Endothelial cell of umbilical vein (primary cell): Measurements from ENCODE around the gene WFIKKN1. TPM values are rescaled to one million over a fixed set of nuclear protein-coding genes. Genes with fewer than 3 reads are reported as not detected.

Experiments used
- BruUV-seq: library from RNA; stranded (reverse); fragments of 400-500 nt; replicated peaks from 2 replicates; lab custom pipeline; 2021; lab: Mats Ljungman, UMichigan
- CTCF ChIA-PET: fragments of 300-600, 350-600 bp; sonication (Branson Sonifier 250); formaldehyde crosslinking; loops from one replicate; lab custom pipeline; 2021; ENCODE audit warnings: antibody characterized with exemption, inconsistent platforms; lab: Charles Lee
- POLR2A ChIA-PET: fragments of 300-600, 350-600 bp; sonication (Branson Sonifier 250); formaldehyde crosslinking; loops from one replicate; lab custom pipeline; 2021; ENCODE audit warnings: antibody characterized with exemption, inconsistent platforms; lab: Charles Lee
- DNase-seq: peaks from one replicate; pipeline ENCODE4 v3.0.0-alpha.2; 2011; ENCODE audit warnings: low read depth, low spot score
- FAIRE-seq: peaks from 2 replicates; lab custom pipeline; 2011; peaks lifted over from hg19 to GRCh38; lab: Jason Lieb, UNC
- H2AFZ ChIP-seq: 2 replicates; pipeline ENCODE4 v1.6.0; 2012; ENCODE audit warnings: low read depth, low read length, control low read depth, inconsistent platforms
- H3K27ac ChIP-seq: 2 replicates; pipeline ENCODE4 v1.5.1; 2011; ENCODE audit warnings: low read depth, mild to moderate bottlenecking, control low read depth, low read length, moderate library complexity; ENCODE audit not compliant: insufficient read depth
- H3K27me3 ChIP-seq, 2 experiments: 2 replicates each; pipeline versions ENCODE4 v1.6.0 to v1.6.1; 2011; ENCODE audit warnings: low read length in 2 of 2, mixed read lengths in 1 of 2; ENCODE audit not compliant: control insufficient read depth in 2 of 2, insufficient read depth in 2 of 2
- H3K36me3 ChIP-seq, 2 experiments: 2 replicates in 1 of 2; 3 replicates in 1 of 2; pipeline ENCODE4 v1.5.1; 2011; ENCODE audit warnings: low read length in 2 of 2, mild to moderate bottlenecking in 1 of 2, moderate library complexity in 1 of 2; ENCODE audit not compliant: control insufficient read depth in 2 of 2, insufficient read depth in 2 of 2; ENCODE audit errors: extremely low read depth in 1 of 2
- H3K4me1 ChIP-seq: 3 replicates; pipeline ENCODE4 v1.5.1; 2011; ENCODE audit warnings: mild to moderate bottlenecking, low read length; ENCODE audit not compliant: control insufficient read depth, insufficient read depth; ENCODE audit errors: extremely low read depth
- H3K4me2 ChIP-seq: 2 replicates; pipeline ENCODE4 v1.6.1; 2011; ENCODE audit warnings: low read length, control low read depth, mixed read lengths; ENCODE audit not compliant: insufficient read depth
- H3K4me3 ChIP-seq, 3 experiments: fragments of 200-600 bp in 1 of 3; sonication (generic), shearing (Covaris generic) in 1 of 3; replicated peaks in 1 of 3; 2 replicates each; pipeline ENCODE4 v1.5.1; 2011 to 2016; ENCODE audit warnings: control low read depth in 3 of 3, low read length in 3 of 3, mild to moderate bottlenecking in 2 of 3, inconsistent platforms in 1 of 3, low read depth in 1 of 3, moderate library complexity in 1 of 3; ENCODE audit not compliant: insufficient read depth in 1 of 3
- H3K79me2 ChIP-seq: 2 replicates; pipeline ENCODE4 v1.6.0; 2012; ENCODE audit warnings: low read length, inconsistent platforms; ENCODE audit not compliant: control insufficient read depth, insufficient read depth
- H3K9ac ChIP-seq: replicated peaks from 2 replicates; pipeline ENCODE3; 2011; ENCODE audit warnings: low read length, control low read depth; ENCODE audit not compliant: insufficient read depth; ENCODE audit errors: extremely low read depth
- H3K9me1 ChIP-seq: replicated peaks from 3 replicates; pipeline ENCODE4 v1.6.0; 2011; ENCODE audit warnings: mild to moderate bottlenecking, low read length; ENCODE audit not compliant: control insufficient read depth, insufficient read depth; ENCODE audit errors: extremely low read depth
- H3K9me3 ChIP-seq: replicated peaks from 2 replicates; pipeline ENCODE4 v1.5.1; 2012; ENCODE audit warnings: low read length, inconsistent platforms; ENCODE audit not compliant: control insufficient read depth, insufficient read depth
- H4K20me1 ChIP-seq: replicated peaks from 2 replicates; pipeline ENCODE3; 2011; ENCODE audit warnings: mild to moderate bottlenecking, low read length; ENCODE audit not compliant: control insufficient read depth, insufficient read depth; ENCODE audit errors: extremely low read depth
- EZH2 ChIP-seq: IDR thresholded peaks from 2 replicates; pipeline ENCODE4 v1.6.1; 2012; ENCODE audit warnings: borderline replicate concordance, low read depth, mild to moderate bottlenecking, moderate library complexity, low read length, inconsistent platforms; ENCODE audit not compliant: severe bottlenecking
- FOS ChIP-seq: IDR thresholded peaks from 2 replicates; pipeline ENCODE4 v1.6.1; 2011; ENCODE audit warnings: mild to moderate bottlenecking, low read length, moderate library complexity, borderline replicate concordance; ENCODE audit not compliant: insufficient read depth
- GATA2 ChIP-seq: IDR thresholded peaks from 2 replicates; pipeline ENCODE4 v1.7.0; 2011; ENCODE audit warnings: low read depth, mild to moderate bottlenecking, moderate library complexity, mixed read lengths, low read length; ENCODE audit not compliant: insufficient read length, insufficient read depth
- JUN ChIP-seq: IDR thresholded peaks from 2 replicates; pipeline ENCODE4 v1.6.1; 2011; ENCODE audit warnings: borderline replicate concordance, low read depth; ENCODE audit not compliant: insufficient read length, insufficient read depth
- MYC ChIP-seq: IDR thresholded peaks from one replicate; pipeline ENCODE4 v1.6.1; 2011; ENCODE audit warnings: mild to moderate bottlenecking, low read depth, low read length
- POLR2A ChIP-seq: IDR thresholded peaks from 2 replicates; pipeline ENCODE4 v1.6.1; 2012; ENCODE audit warnings: low read depth, mild to moderate bottlenecking, control low read depth, low read length
- POLR2AphosphoS5 ChIP-seq: IDR thresholded peaks from 2 replicates; pipeline ENCODE4 v1.6.1; 2012; ENCODE audit warnings: low read depth, mild to moderate bottlenecking, control low read depth, low read length, moderate library complexity; ENCODE audit not compliant: insufficient read depth
- dilution Hi-C: fragments of 300-500 bp; cut with MboI; formaldehyde crosslinking; loops from one replicate; pipeline ENCODE4 v1.15.0; 2019; ENCODE audit warnings: low sequenced_read_pairs; ENCODE audit not compliant: extremely low pct_ligation_motif_present
- intact Hi-C: fragments of 100-400 bp; cut with micrococcal nuclease; formaldehyde crosslinking; loops from one replicate; pipeline ENCODE4 v1.10.0; 2022
- polyA plus RNA-seq, 4 experiments: library from polyadenylated mRNA; depleted of rRNA in 3 of 4; stranded (reverse) in 3 of 4; unstranded in 1 of 4; fragments of >200 nt; gene quantifications; 2 replicates each; pipeline versions ENCODE4 v1.2.1 to v1.2.3, GENCODE V29; 2011 to 2012; ENCODE audit warnings: missing spikeins in 1 of 4
- total RNA-seq: library from RNA; stranded (reverse); gene quantifications from 2 replicates; pipeline ENCODE4 v1.2.3, GENCODE V29; 2021
- TF ChIP-seq, protein P1 (sequence below): IDR thresholded peaks from 2 replicates; pipeline ENCODE4 v1.6.1; 2011; ENCODE audit not compliant: insufficient read depth, insufficient read length
- TF ChIP-seq, protein P2 (sequence below), 2 donors: IDR thresholded peaks; 1 replicate in 1 of 2; 2 replicates in 1 of 2; pipeline ENCODE4 v1.5.1; 2011; ENCODE audit warnings: low read length in 2 of 2, mild to moderate bottlenecking in 2 of 2, moderate library complexity in 2 of 2, control low read depth in 1 of 2, inconsistent platforms in 1 of 2, low read depth in 1 of 2; ENCODE audit not compliant: insufficient read depth in 1 of 2; ENCODE audit errors: extremely low read depth in 1 of 2

Gene WFIKKN1
- total and polyA plus RNA-seq, 2 donors (not counting 3 experiments of a cell fraction or from before 2014, with no cell fraction given): 0.06 to 0.40 TPM

DNA sequence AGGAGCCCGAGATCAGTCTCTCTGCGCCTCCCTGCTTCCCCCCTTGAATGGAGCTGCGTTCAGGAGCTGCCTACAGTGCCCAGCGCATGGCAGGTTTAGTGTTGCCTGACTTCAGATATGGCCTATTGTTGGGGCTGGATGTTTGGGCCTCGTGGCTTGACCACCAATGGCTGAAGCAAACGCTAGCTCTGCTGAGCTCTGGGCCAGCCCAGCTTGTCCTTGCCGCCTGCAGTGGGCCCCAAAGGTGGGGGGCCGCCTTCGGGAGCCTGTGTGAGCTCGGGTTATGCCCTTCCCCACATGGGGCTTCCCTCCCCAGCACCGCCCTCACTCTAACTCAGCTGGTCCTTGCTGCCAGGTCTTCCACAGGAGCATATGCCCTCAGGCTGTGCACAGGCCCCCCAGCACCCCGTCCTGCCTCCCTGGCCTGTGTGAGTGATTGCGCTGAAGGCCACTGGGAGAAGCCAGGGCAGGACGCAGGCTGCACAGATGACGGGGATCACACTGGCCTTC lies 7.3 kb downstream of the WFIKKN1 start:
- intact Hi-C loops: no loop called here
- no peaks in the 10 kb centered on the region for H3K27me3 ChIP-seq
- no peak overlapping the region for H3K4me3 ChIP-seq
- H3K4me1 ChIP-seq: peaks cover 13% of the 10 kb centered on the region
- no peak overlapping the region for H3K4me2 ChIP-seq
- no peak overlapping the region for H3K27ac ChIP-seq
- CTCF ChIA-PET: interaction anchor here (1.1 kb wide), 1 partner anchor 23 kb away, joined by 3 read pairs; no protein-coding TSS in a partner anchor
- H4K20me1 ChIP-seq: no peaks in the 10 kb centered on the region
- H3K9me1 ChIP-seq: no peaks in the 10 kb centered on the region
- H3K36me3 ChIP-seq: no peaks in the 10 kb centered on the region
- POLR2A ChIA-PET: no interaction called here
- no TSS peak for BruUV-seq
- DNase-seq (no peak), FAIRE-seq (no peak)
- dilution Hi-C loops: no loop called here
- H3K9me3 ChIP-seq: no peaks in the 10 kb centered on the region
- no peak overlapping the region for H2AFZ ChIP-seq
- H3K9ac ChIP-seq: no peak overlapping the region
- no peak for TF ChIP-seq MYC
- TF ChIP-seq FOS: no peak
- TF ChIP-seq POLR2AphosphoS5: no peak
- TF ChIP-seq, protein P1, sequence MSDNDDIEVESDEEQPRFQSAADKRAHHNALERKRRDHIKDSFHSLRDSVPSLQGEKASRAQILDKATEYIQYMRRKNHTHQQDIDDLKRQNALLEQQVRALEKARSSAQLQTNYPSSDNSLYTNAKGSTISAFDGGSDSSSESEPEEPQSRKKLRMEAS: no peak
- TF ChIP-seq GATA2: no peak
- no peak for TF ChIP-seq EZH2
- TF ChIP-seq, protein P2, sequence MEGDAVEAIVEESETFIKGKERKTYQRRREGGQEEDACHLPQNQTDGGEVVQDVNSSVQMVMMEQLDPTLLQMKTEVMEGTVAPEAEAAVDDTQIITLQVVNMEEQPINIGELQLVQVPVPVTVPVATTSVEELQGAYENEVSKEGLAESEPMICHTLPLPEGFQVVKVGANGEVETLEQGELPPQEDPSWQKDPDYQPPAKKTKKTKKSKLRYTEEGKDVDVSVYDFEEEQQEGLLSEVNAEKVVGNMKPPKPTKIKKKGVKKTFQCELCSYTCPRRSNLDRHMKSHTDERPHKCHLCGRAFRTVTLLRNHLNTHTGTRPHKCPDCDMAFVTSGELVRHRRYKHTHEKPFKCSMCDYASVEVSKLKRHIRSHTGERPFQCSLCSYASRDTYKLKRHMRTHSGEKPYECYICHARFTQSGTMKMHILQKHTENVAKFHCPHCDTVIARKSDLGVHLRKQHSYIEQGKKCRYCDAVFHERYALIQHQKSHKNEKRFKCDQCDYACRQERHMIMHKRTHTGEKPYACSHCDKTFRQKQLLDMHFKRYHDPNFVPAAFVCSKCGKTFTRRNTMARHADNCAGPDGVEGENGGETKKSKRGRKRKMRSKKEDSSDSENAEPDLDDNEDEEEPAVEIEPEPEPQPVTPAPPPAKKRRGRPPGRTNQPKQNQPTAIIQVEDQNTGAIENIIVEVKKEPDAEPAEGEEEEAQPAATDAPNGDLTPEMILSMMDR (IDR thresholded peaks at IDR 0.05; ENCODE audit: extremely low read depth in 1 of 2, insufficient read depth in 1 of 2, low read depth in 1 of 2, low read length in 2 of 2): no peak
- no peak for TF ChIP-seq POLR2A
- TF ChIP-seq JUN: no peak
- H3K79me2 ChIP-seq: peaks cover 8% of the 10 kb centered on the region
